Ishikawa (cell line): Measurements from ENCODE around the gene GABRR2.

Experiments
- EP300 ChIP-seq: IDR thresholded peaks from 2 replicates; pipeline ENCODE4 v1.6.1; 2012; ENCODE audit warnings: borderline replicate concordance
- TAF1 ChIP-seq: IDR thresholded peaks from 2 replicates; pipeline ENCODE4 v1.6.1; 2012; ENCODE audit warnings: low read depth, mild to moderate bottlenecking
- YY1 ChIP-seq: IDR thresholded peaks from 2 replicates; pipeline ENCODE4 v1.6.1; 2012; ENCODE audit warnings: low read depth
- TF ChIP-seq, protein P1 (sequence below): IDR thresholded peaks from 2 replicates; pipeline ENCODE4 v1.6.1; 2012; ENCODE audit warnings: low read depth, mild to moderate bottlenecking
- TF ChIP-seq, protein P2 (sequence below): IDR thresholded peaks from 2 replicates; pipeline ENCODE4 v1.6.1; 2012

DNA sequence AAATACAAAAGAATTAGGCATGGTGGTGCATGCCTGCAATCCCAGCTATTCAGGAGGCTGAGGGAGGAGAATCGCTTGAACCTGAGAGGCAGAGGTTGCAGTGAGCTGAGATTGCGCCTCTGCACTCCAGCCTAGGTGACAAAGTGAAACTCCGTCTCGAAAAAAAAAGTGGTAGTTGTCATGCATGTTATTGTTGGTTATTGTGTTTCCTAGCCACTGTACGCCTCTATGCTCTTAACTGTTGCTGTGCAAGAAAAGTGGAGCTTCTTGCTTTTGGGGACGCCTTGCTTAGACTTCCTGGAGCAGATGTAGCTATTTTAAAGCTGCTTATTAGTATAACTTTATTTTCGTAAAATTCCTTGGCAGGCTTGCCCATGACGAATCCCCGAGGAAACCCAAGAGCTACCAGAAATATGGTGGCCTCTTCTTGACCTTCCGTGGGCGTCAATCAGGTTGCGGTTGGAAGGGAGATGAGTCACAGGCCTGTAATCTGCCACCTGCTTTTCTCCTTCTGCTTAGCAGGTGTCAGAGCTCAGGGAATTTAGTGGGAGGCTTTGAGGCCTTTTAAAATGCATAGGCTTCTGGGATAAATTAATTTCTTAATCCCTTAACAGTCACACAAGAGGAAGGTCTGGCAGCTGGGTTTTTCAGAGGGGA lies 17.3 kb downstream of the GABRR2 start:
- TF ChIP-seq EP300 (peak; percentile 75; the same call in 1 of the 2 replicates), TAF1 (no peak), YY1 (0 out of 2 replicates have a peak, but pooled peaks have one; percentile 37)
- TF ChIP-seq, protein P1, sequence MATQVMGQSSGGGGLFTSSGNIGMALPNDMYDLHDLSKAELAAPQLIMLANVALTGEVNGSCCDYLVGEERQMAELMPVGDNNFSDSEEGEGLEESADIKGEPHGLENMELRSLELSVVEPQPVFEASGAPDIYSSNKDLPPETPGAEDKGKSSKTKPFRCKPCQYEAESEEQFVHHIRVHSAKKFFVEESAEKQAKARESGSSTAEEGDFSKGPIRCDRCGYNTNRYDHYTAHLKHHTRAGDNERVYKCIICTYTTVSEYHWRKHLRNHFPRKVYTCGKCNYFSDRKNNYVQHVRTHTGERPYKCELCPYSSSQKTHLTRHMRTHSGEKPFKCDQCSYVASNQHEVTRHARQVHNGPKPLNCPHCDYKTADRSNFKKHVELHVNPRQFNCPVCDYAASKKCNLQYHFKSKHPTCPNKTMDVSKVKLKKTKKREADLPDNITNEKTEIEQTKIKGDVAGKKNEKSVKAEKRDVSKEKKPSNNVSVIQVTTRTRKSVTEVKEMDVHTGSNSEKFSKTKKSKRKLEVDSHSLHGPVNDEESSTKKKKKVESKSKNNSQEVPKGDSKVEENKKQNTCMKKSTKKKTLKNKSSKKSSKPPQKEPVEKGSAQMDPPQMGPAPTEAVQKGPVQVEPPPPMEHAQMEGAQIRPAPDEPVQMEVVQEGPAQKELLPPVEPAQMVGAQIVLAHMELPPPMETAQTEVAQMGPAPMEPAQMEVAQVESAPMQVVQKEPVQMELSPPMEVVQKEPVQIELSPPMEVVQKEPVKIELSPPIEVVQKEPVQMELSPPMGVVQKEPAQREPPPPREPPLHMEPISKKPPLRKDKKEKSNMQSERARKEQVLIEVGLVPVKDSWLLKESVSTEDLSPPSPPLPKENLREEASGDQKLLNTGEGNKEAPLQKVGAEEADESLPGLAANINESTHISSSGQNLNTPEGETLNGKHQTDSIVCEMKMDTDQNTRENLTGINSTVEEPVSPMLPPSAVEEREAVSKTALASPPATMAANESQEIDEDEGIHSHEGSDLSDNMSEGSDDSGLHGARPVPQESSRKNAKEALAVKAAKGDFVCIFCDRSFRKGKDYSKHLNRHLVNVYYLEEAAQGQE: no peak
- TF ChIP-seq, protein P2, sequence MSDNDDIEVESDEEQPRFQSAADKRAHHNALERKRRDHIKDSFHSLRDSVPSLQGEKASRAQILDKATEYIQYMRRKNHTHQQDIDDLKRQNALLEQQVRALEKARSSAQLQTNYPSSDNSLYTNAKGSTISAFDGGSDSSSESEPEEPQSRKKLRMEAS: peak; percentile 85
